NCI-H446 treated with DMSO at 0.1 percent for 48 hours (cell line): Measurements from ENCODE around the gene NUP210L.
A peak's percentile ranks its signal among the peaks of the same experiment; 100 is the strongest.
"Not testable (repeated sequence)": the region's sequence is repeated elsewhere in the genome, so short reads cannot be mapped to it uniquely, and the experiment has no call there.

Experiments used
- DNase-seq: peaks from one replicate; lab custom pipeline; 2025; lab: John Stamatoyannopoulos, UW

The NUP210L gene

GRCh38 chr1:153991806-153992205, 163.1 kb downstream of the NUP210L start:
- DNase-seq = no peak

GRCh38 chr1:153991151-153991630, 163.7 kb downstream of the NUP210L start:
- DNase-seq = no peak

DNA sequence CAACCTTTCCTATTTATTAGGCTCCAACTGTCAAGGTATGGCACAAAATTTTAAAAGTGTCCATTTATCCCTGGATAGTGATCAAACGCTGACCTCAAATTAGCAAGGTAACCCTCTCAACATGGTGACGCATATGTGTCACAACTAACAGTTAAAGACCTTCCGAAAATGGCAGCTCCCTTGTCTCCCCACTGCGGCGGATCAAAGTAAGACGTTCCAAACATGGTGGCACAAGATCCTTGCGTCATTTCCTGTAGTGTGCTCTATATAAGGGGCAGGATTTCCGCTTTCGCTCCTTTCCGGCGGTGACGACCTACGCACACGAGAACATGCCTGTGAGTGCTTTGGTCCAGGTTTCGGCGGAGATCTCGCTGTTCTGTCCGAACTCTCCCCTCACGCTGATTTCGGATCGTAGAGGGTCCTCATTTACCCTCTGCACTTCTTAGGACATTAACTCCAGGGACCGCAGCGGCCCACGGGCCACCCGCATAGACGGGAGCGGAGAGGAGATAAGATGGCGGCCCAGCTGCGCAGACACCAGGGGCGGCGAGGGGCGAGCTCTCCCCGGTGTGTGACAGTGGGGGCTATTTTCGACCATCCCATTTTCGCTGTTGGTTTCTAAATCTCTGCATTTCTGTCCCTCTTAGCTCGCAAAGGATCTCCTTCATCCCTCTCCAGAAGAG, 164.3 kb downstream of the NUP210L start, which contains the start of gene RPS27:
Gene RPS27, plus strand, starts transcription at position 295 of the 683 bp plus-strand sequence. Its CDS starts 35 bp downstream, at position 330.
- DNase-seq = peak; percentile 99

- DNase-seq = no peak
Measured at GRCh38 chr1:153987621-153988020, 167.3 kb downstream of the NUP210L start.

GRCh38 chr1:153985941-153986761, 168.7 kb downstream of the NUP210L start, which contains the start of gene RAB13:
Gene RAB13 (minus strand): TSS chr1:153986339. CDS start chr1:153986236, 103 bp downstream.
- DNase-seq = peak; percentile 81

GRCh38 chr1:153985341-153985912, 169.4 kb downstream of the NUP210L start:
- DNase-seq = no peak

- DNase-seq = no peak
Measured at GRCh38 chr1:153984123-153984894, 170.6 kb downstream of the NUP210L start.

DNA sequence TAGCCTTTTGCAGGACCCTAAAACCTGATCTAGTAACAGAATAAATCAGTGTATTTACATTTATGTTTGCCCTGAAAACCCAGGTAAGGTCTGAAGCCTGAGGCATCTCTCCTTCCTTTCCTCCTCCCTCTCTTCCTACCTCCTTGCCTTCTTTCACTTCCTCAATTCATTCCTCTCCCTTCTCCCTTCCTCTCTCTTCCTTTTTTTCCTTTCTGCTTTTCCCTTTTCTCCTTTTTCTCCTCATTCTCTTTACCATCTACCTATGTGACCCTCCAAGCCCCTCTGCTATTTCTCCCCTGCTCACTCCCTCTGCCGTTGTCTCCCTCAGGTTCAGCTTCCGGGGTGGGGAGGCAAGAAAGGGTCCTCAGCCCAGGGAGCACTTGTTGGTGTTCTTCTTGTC, 173.1 kb downstream of the NUP210L start:
- not testable (repeated sequence) for DNase-seq

- not testable (repeated sequence) for DNase-seq
Measured at GRCh38 chr1:153979091-153979490, 175.8 kb downstream of the NUP210L start.

DNA sequence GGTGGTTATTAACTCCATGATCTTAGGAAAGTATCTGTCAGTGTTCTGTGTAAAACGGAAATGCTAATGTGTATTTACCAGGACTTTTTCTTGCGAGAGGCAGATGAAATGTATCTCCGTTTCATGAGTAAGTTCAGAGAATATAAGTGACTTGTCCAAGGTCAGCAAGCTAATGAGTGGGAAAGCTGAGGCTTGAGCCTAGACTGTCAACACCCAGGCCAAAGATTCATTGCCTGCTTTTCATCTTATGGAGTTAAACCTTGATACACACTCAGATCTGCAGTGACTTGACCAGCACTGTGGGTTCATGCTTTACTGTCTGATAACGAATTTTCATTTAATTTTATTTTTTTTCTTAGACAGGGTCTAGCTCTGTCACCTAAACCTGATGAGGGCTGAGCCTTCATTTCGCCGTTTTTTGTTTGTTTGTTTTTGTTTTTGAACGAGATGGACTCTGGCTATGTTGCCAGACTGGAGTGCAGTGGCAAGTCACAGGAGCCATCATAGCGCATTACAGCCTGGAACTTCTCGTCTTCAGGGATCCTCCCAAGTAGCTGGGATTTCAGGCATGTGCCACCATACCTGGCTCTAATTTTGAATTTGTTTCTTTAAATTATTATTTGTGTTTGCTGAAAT, 176.5 kb downstream of the NUP210L start:
- no peak for DNase-seq

- DNase-seq = peak; percentile 45
Measured at GRCh38 chr1:153977250-153978240, 177.3 kb downstream of the NUP210L start, which contains the start of gene JTB. Gene JTB (minus strand): TSS chr1:153977674. CDS start chr1:153977252, 422 bp downstream.

- DNase-seq = no peak
Measured at GRCh38 chr1:153976819-153977249, 178.0 kb downstream of the NUP210L start.

DNA sequence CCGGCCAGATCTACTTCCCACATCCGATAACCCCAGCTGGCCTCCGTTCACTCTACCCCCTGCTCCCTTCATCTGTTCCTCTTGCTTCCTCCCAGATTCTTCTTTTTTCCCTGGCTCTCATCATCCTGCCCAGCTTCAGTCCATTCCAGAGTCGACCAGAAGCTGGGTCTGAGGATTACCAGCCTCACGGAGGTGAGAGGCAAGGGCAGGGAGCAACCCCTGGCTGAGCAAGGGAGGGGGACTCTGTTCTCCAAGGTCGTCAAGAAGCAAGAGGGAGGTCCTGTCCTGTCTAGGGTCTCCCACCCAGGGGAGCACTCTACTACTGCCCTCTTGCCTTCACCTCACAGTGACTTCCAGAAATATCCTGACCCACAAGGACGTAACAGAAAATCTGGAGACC, 181.3 kb downstream of the NUP210L start:
- no peak for DNase-seq

DNA sequence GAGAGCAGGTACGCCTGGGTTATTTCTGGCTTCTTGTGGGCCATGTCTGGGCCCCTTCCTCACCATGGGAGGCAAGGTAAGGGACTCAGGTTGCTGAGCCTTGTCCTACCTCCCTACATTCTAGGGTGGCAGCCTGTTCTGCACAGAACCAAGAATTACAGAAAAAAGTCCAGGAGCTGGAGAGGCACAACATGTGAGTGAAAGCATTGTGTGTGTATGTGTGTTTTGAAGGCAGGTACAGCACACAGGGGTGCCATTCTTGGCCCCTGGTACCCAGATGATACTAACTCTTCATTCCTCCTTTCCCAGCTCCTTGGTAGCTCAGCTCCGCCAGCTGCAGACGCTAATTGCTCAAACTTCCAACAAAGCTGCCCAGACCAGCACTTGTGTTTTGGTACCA, 181.8 kb downstream of the NUP210L start:
- DNase-seq = no peak

- DNase-seq = no peak
Measured at GRCh38 chr1:153970346-153970745, 184.5 kb downstream of the NUP210L start.

- no peak for DNase-seq
Measured at GRCh38 chr1:153968972-153969371, 185.9 kb downstream of the NUP210L start.

DNA sequence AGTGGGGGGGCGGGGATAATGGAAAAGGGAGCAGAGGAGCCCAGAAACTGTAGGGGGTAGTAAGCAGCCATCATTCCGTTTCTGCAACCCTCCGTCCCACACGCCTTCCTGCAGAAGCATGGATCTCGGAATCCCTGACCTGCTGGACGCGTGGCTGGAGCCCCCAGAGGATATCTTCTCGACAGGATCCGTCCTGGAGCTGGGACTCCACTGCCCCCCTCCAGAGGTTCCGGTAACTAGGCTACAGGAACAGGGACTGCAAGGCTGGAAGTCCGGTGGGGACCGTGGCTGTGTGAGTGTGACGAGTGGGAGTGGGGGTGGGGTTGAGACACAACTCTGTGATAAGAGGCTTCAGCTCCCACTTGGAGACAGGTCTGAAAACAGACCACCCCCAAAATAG, 186.5 kb downstream of the NUP210L start:
- DNase-seq = no peak

DNA sequence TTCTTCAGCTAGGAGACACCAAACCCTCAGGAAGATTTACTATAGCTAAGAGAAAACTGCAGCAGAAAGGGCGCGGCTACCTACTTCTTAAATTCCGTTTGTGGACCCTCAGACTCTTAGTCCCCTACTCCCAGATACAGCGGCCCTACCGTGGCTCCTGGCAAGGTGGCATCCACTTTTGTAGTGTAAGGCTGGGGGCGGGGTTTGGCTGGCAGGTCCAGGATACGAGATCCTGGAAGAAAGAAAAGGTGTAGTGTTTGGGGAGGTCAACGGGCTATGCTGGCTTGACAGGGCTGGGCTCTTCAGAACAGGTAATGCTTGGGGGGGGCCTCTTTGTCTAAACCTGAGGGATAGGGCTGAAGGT, 186.9 kb downstream of the NUP210L start:
- DNase-seq = no peak

DNA sequence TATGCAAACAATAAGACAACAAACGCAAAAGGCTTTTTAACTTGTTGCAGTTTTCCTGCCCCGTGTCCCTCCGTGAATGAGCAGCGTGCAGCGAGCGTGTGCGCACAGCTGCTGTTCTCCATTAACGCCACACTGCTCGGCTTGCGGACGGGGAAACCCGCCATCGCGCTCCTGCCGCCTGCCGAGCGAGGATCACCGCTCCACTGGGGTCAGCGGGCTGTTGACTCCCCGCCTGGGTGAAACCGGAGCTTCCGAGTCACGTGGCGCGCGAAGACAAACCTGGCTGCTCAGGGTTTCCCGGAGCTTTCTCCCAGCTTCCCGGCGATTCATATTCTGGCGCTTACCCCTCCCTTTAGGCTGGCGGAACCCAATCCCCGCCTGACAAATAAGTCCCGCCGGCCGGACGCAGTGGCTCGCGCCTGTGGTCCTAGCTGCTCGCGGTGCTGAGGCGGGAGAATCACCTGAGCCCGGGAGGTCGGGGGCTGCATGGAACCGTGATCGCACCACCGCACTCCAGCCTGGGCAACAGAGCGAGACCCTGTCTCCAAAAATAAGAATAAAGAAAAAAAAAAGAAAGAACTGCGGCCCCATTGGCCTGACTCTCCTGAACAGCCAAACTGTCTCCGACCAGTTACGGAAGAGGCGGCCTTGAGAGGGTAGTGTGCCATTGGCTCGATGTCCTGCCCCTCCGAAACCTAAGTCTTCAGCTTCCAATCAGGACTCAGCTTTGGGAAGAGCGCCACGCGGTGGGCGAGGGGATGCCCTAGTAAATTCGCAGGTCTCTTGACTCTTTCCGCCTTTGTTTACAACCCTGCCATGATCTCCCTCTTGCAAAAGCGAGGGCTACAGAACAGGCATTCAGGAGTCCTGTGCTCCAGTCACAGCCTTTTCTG, 187.5 kb downstream of the NUP210L start, which contains the start of gene CREB3L4:
Gene CREB3L4, plus strand, starts transcription at position 796 of the 893 bp plus-strand sequence. CDS start 624 bp downstream, outside the sequence.
- peak; percentile 99 for DNase-seq
